Activated CD8-positive, alpha-beta memory T cell treated with anti-CD3 and anti-CD28 coated beads for 1 hour (primary cell): ENCODE results near the gene FLT4.
"Not testable (repeated sequence)": the region's sequence is repeated elsewhere in the genome, so short reads cannot be mapped to it uniquely, and the experiment has no call there.

Experiments used
- DNase-seq, 2 donors: peaks; one replicate each; pipeline ENCODE4 v3.0.0-alpha.2; 2020; ENCODE audit warnings: low read depth in 1 of 2; ENCODE audit errors: extremely low read depth in 1 of 2

Gene FLT4

DNA sequence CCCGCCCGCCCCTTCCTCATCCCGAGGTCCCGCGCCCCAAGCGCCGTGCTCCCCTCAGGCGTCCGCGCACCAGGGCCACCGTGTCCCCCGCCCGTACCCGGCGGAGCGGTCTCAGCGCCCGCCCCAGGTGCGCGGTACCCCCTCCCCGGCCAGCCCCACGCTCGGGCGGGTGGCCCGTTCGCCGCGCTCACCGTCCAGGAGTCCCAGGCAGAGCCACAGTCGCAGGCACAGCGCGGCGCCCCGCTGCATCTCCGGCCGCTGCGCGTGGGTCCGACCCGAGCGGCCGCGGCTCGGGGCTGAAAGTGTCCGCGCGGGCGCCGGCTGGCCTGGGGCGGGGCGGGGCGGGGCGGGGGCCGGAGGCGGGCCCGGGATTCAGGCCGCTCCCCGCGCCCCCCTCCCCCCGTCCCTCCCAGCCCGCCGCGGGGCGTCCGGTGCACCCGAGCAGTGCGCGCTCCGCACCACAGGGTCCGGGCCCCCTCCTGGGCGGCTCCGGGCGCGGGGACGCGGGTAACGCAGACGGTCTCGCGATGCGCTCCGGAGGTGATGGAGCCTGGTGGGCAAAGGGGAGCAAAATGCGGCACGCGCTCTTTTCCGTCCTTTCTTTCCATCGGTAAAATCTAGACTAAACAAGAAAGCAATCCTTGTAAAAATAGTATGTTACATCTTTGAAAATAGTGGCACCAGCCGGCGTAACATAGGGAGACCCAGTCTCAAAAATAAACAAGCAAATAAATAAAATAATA, at the start of gene FLT4:
TSS of gene FLT4 (minus strand) at position 304 of the 743 bp plus-strand sequence. CDS start at position 249, 55 bp downstream.
- no peak for DNase-seq

DNA sequence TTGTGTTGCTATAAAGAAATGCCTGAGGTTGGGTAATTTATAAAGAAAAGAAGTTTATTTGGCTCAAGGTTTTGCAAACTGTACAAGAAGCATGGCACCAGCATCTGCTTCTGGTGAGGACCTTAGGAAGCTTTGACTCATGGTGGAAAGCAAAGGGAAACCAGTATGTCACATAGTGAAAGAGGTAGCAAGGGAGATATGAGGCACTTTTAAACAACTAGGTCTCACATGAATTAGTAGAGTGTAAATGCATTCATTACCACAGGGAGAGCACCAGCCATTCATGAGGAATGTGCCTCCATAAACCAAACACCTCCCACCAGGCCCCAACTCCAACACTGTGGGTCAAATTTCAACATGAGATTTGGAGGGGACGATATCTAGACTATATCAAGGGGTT, 49.6 kb upstream of the FLT4 start:
- DNase-seq = no peak

DNA sequence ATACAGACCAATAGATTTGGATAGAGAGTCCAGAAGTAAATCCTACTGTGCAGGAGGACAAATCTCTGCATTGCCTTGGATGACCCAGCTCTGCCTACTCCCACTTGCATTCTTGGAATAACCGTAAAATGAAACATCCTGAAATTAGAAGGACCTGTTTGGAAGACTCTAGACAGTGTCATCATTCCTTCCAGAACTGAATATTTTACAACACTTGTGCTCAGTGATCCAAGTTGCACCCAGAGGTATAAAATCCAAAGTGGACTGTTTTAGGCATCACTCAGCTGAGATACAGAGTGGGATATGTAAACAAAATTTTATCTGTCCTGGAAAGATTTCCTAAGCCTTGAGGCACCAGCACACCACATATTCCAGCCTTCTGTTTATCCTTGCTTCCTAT, 46.7 kb upstream of the FLT4 start:
- no peak for DNase-seq

DNA sequence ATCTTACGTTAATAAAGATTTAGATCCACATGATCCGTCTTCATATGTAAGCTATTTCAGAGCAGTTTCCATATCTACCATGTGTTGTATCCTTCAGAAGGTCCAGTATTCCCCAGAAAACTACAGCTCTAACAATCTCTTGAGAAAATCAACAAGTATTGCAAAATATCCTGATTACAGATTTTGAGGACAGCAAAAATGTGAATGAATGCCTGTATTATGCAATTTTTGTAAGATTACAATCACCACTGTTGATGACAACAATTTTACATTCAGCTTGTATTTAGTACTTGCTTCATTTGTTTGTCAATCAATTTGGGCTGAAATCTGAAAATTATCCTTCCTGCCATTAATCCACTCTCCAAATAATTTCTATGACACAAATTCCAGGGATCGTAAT, 43.0 kb upstream of the FLT4 start:
- DNase-seq = no peak

DNA sequence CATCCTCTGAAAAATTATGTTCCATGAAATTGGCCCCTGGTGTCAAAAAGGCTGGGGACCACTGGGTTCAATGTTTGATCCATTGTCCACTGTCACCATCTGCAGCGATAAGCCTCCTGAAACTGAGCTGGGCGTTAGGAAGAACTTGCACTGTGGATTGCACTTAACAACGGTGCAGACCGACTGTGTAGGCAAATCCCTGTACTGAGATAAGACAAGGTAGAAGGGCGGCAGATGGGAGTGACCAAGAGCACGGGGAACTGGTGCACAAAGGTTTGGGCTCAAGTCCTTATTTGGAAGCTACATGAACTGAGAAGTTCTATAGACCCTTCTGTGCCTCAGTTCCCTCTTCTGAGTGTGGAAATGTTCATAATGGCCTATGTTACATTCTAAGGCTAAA, 41.6 kb upstream of the FLT4 start:
- DNase-seq = no peak

DNA sequence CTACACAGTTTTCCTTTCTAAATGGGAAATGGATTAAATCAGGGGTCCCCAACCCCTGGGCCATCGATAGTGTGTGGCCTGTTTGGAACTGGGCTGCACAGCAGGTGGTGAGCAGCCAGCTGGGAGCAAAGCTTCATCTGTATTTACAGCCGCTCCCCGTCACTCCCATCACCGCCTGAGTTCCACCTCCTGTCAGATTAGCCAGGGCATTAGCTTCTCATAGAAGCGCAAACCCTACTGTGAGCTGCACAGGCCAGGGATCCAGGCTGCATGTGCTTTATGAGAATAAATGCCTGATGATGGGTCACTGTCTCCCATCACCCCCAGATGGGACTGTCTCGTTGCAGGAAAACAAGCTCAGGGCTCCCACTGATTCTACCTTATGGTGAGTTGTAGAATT, 41.2 kb upstream of the FLT4 start:
- DNase-seq = no peak

DNA sequence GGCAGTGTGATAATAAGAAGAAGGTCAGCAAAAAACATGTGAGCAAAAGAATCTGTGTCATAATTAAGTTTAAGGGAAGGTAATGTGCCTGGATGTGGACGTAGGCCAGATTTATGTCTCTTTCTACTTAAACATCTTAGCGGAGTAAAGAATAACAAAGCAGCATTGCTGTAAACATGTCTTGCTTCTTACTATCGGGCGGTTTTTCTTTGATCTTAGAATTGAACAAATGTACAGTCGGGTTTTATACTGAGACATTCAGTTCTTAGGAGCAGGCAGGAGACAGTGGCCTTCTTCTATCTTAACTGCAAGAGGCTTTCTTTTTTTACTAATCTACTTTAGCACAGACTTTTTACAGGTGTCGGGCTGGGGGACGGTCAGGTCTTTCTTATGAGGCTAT, 40.4 kb upstream of the FLT4 start:
- DNase-seq = no peak

DNA sequence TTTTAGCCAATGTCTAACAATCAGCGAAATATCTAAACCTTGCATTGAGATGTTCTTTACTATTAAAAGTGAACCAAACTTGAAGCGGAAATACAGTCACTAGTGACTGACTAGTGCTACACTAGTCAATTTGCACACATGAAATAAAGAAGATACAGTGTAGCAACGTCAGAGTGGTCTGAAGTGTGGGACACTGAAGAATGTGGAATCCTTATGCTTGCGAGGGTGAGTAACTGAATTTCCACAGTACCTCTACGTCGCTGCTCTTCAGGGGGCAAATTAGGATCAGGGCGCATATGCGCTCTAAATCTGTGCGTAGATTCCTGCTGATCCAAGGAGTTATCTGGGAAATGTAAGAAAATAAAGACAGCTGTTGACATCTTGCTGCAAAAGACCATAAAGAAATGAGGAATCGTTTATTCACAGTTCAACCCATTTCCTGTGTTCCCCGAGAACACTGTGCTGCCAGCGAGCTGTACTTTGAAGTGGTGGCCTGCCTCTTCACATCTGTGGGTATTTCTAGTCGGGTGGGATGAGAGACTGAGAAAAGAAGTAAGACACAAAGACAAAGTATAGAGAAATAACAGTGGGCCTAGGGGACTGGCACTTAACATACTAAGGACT, 39.8 kb upstream of the FLT4 start:
- peak in 1 of 2 donors; percentile 16 for DNase-seq

DNA sequence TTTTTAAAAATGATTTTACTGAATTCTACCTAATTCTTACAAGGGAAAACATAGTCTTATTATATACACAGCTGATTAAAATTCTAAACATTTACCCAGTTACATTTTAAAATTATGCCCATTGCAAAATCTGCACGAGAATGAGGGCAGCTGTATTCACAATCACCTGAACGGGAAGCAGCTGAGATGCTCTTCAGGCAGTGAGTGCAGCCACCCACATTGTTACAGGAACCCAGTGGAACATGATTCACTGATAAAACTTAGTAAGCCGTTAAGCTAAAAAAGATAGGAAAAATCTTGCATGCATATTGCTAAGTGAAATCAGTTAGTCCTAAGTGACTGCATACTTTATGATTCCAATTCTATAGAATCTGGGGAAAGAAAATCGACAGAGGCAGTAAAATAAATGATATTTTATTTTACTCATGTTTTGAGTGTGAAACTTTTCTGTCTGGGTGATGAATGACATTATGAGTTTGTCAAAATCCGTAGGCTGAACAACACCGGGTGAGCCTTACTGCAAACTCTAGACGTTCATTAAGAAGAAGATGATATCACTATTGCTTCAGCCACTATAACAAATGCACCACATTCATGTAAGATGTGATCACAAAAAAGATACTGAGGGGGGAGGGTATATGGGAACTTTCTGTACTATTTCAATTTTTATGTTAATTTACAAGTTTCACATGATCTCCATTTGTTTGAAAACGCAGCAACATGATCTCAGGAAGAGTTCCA, 39.1 kb upstream of the FLT4 start:
- no peak for DNase-seq

DNA sequence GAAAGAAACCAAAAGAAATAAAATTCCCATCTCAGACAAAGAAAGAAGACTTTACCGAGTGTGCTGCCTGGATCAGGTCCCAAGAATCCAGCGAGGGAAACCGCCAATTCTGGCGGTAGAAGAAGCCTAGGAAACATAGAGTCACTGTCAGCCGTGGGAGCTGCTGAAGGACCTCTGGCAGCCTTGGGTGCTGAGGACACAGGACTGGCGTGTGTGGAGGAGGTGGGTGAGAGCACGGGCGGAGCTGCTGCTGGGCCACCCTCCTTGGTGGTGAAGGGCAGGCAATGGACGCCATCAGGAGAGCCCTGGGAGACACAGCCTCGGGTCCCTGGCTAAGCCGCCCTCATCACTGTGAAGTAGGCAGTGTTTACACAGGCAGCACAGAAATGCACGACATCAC, 37.4 kb upstream of the FLT4 start:
- not testable (repeated sequence) for DNase-seq

DNA sequence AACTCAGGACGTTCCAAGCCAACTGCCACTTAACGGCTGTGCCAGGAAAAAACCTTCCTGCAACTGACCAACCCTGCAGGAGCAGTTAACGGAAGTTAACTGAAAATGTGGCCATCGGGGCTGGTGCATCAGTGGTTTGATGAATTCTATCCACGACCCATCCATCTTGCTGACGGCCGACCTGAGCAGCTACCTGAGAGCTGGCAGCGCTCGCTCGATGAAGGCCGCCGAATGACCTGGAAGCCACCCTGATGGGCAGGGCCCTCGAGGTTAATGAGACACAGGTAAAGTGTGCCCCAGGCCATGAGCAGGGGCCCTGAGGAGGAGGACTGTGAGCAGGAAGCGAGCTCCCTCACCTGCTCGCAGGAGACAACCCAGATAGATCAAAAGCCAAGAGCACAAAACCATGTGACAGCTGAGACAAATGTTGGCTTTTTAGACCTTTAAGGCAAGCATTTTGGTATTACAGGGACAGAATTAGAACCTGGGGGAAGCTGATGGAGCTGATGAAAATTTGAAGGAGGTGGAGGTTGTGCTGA, 35.3 kb upstream of the FLT4 start:
- no peak for DNase-seq

DNA sequence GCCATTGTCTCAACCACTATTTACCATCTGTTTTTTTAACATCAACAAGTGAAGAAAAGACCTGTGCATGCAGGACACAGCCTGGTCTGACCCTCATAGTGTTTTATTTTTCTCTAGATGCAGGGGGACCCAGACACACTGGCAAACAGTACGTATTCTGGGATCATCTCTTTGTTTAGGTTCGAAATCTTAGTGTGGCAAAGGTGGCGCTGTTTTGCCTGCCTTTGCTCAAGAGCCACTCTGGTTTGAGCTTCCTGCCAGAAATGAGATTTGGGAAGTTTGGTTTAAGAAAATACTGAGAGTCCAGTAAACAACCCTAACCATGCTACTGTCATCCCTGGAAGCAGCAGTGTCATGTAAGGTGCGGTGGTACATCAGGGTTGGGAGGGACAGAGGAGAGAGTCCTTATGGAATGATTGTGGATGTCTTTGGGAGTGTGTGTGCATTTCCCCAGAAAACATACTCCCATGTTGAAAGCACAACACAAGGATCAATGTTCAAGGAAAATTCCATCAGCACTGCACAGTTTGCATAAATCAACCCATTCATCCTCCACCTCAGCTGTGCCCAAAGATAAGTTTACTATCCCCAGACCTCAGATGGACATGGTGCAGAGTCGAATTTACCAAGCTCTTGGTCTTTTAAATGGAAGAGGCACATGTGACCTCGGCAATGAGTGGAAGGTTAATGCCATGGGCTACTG, 34.0 kb upstream of the FLT4 start:
- DNase-seq = no peak

DNA sequence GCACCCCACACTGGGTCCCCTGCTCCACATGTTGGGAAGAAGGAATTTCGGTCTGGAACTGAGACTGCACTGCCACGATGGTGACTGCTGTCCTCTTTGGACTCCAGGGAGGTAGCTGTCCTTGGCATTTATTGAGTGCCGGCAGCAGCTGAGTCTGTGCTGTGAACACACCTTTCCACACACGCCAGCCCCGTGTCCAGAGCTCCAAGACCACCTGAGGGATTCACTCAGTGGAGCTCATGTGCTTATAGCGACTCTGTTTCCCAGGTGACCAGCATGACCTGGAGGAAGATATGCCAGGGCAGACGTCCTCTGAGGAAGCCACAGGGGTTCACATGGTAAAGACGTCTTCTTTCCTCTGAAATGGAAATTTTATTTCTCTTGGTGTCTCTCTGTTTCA, 33.2 kb upstream of the FLT4 start:
- DNase-seq = no peak

DNA sequence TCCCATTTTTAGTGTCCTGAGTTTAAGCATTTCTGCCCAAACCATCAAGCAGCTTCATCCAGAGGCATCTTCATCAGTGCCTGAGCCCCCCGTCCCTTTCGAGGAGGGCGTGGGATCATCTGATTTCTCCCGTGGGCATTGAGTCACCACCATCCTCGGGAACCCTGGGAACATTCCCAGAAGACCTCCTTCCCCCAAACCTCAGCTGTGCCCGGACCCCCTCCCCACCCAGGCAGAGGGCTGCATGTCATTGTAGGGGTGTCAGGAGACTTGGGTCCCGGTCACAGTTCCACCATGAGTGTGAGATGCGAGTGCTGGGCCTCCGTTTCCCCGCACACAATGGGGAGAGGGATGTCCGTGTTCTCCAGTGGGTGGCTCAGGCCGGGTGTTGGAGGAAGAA, 32.6 kb upstream of the FLT4 start:
- DNase-seq = not testable (repeated sequence)

DNA sequence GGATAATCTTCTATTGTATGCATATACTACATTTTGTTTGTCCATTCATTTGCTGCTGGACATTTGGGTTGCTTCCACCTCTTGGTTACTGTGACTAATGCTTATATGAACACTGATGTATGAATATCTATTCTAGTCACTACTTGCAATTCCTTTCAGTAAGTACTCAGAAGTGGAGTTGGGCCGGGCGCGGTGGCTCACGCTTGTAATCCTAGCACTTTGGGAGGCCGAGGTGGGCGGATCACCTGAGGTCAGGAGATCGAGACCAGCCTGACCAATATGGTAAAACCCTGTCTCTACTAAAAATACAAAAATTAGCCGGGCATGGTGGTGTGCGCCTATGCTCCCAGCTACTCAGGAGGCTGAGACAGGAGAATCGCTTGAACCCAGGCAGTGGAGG, 28.9 kb upstream of the FLT4 start:
- not testable (repeated sequence) for DNase-seq

DNA sequence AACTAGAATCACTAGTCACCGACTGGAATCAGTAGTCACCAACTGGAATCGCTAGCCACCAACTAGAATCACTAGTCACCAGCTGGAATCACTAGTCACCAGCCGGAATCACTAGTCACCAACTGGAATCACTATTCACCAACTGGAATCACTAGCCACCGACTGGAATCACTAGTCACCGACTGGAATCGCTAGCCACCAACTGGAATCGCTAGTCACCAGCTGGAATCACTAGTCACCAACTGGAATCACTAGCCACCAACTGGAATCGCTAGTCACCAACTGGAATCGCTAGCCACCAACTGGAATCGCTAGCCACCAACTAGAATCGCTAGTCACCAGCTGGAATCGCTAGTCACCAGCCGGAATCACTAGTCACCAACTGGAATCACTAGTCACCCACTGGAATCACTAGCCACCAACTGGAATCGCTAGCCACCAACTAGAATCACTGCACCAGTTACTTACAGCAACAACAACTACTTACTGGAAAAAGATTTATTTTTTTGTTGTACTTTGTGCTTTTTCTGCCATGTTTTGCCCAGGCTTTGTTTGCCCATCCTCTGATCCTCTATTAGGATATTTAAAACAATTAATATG, 25.7 kb upstream of the FLT4 start:
- DNase-seq = no peak

DNA sequence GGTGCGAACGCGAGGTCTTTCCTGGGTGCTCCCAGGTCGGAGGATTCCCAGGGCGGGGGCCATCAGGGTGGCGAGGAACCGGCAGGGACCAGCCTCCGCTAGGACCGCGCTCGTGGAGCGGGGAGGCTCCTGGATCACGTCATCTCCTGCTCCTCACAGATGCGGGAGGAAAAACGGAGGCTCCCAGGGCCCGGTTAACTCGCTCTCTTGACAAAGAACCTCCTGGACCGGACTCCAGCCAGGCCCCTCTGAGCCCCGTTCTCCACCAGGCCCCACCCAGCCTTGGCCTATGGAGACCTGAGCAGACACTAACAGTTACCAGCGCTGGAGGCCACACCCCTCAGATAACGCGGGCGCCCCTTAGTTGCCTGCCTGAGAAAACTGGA, 24.7 kb upstream of the FLT4 start:
- not testable (repeated sequence) for DNase-seq

DNA sequence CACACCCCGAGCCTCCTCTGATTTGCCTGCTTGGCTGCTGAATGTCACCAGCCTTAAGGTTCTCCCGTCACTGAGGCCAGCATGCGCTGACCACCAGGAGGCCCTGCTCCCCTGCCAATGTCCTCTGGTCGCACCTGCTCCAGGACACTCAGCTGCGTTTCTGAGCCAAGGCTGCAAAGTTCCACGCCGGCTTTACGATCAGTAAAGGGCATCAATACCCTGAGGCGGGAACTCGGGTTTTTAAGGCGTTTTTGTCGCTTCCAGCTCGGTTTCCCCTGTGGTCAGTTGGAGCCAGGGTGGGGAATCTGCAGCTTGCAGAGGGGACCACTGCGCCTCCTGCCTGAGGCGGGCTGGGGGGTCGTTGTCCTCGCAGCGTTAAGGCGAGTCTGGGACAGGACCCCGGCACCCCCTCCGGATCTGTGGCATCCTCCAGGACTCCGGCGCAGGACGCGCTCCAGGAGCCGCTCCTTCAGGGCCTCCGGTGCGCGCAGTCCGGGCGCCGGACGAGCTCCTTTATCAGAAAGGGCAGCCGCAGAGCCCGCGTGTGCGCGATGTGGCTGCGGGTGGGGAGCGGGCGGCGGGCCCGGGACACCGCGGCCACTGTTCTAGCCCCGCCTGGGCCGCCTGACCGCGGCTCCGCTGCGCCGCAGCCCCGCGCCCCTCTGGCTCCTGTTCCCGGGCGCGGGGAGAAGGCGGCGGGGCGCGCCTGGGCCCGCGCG, 24.1 kb upstream of the FLT4 start:
- DNase-seq = no peak

DNA sequence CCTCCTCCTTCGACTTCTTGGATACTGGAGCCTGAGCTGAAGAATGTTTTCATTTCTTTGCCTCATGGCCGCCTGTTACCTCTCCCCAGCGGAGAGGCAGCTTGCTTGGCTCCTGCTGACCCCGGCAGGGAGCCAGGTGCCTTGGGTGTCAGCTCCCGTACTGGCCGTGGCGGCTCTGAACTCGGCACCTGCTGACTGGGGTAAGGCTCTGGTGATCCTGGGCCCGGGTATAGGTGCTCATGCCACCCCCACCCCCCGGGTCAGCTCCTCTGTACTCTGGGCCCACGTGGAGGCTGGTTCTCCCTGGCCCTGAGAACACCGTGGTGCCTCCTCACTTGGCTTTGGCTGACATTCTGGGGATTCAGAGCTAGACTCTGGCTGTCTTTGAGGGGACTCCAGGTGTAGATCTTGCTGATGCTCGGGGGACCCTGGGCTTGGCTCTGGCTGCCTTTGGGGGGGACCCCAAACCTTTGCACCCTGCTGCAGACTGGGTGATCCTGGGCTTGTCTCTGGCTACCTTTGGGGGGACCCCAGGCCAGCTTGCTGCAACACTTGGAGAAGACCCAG, 22.6 kb upstream of the FLT4 start:
- not testable (repeated sequence) for DNase-seq
